ENCODE measurements around the gene PHEX.
A peak's percentile ranks its signal among the peaks of the same experiment; 100 is the strongest.

The PHEX gene

DNA sequence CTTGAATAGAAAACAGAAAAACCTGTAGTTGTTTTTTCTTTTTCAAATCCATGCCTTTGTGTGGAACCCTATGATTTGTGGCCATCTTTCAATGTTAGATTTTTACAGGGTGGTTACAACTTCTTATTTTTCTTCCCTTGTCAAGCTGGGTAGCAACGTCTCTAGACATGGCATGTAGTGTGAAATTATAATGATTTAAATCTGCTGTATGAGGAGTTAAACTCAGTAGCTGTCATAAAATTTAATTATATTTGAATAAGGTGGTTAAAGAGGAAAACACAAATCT, 162.5 kb downstream of the PHEX start:
- no peak for ATAC-seq
- no peak for TF ChIP-seq TCF4 (CRISPR knock-in tag; IDR thresholded peaks at IDR 0.05; ENCODE audit: borderline replicate concordance)
- TF ChIP-seq ZNF8 (CRISPR knock-in tag; IDR thresholded peaks at IDR 0.05), result no peak
- TF ChIP-seq ARNTL (CRISPR knock-in tag; IDR thresholded peaks at IDR 0.05; ENCODE audit: borderline replicate concordance, low read depth), result no peak
- no peak for TF ChIP-seq ZC3H10 (CRISPR knock-in tag; IDR thresholded peaks at IDR 0.05)
- no peak for TF ChIP-seq RARB (CRISPR knock-in tag; IDR thresholded peaks at IDR 0.05)
- no peak for TF ChIP-seq SNAI2 (CRISPR knock-in tag; IDR thresholded peaks at IDR 0.05)
- no peak for TF ChIP-seq ESRRG (CRISPR knock-in tag; IDR thresholded peaks at IDR 0.05)
- TF ChIP-seq, protein P1, sequence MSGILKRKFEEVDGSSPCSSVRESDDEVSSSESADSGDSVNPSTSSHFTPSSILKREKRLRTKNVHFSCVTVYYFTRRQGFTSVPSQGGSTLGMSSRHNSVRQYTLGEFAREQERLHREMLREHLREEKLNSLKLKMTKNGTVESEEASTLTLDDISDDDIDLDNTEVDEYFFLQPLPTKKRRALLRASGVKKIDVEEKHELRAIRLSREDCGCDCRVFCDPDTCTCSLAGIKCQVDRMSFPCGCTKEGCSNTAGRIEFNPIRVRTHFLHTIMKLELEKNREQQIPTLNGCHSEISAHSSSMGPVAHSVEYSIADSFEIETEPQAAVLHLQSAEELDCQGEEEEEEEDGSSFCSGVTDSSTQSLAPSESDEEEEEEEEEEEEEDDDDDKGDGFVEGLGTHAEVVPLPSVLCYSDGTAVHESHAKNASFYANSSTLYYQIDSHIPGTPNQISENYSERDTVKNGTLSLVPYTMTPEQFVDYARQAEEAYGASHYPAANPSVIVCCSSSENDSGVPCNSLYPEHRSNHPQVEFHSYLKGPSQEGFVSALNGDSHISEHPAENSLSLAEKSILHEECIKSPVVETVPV (CRISPR knock-in tag; IDR thresholded peaks at IDR 0.05), result no peak
- TF ChIP-seq PPARA (CRISPR knock-in tag; IDR thresholded peaks at IDR 0.05; ENCODE audit: borderline replicate concordance), result no peak
- no peak for TF ChIP-seq ISL1 (CRISPR knock-in tag; IDR thresholded peaks at IDR 0.05)
- no peak for TF ChIP-seq GLIS3 (CRISPR knock-in tag; IDR thresholded peaks at IDR 0.05)
- TF ChIP-seq, protein P2, sequence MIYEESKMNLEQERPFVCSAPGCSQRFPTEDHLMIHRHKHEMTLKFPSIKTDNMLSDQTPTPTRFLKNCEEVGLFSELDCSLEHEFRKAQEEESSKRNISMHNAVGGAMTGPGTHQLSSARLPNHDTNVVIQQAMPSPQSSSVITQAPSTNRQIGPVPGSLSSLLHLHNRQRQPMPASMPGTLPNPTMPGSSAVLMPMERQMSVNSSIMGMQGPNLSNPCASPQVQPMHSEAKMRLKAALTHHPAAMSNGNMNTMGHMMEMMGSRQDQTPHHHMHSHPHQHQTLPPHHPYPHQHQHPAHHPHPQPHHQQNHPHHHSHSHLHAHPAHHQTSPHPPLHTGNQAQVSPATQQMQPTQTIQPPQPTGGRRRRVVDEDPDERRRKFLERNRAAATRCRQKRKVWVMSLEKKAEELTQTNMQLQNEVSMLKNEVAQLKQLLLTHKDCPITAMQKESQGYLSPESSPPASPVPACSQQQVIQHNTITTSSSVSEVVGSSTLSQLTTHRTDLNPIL (CRISPR knock-in tag; IDR thresholded peaks at IDR 0.05; ENCODE audit: low read depth), result no peak
- no peak for TF ChIP-seq CSDC2 (CRISPR knock-in tag; IDR thresholded peaks at IDR 0.05)
- no peak for TF ChIP-seq TOX (CRISPR knock-in tag; IDR thresholded peaks at IDR 0.05; ENCODE audit: borderline replicate concordance)
- no peak for TF ChIP-seq ZNF70 (CRISPR knock-in tag; IDR thresholded peaks at IDR 0.05)
- TF ChIP-seq ZFP30 (CRISPR knock-in tag; IDR thresholded peaks at IDR 0.05), result no peak
- no peak for TF ChIP-seq BACH2 (CRISPR knock-in tag; IDR thresholded peaks at IDR 0.05; ENCODE audit: borderline replicate concordance)
- TF ChIP-seq, protein P3, sequence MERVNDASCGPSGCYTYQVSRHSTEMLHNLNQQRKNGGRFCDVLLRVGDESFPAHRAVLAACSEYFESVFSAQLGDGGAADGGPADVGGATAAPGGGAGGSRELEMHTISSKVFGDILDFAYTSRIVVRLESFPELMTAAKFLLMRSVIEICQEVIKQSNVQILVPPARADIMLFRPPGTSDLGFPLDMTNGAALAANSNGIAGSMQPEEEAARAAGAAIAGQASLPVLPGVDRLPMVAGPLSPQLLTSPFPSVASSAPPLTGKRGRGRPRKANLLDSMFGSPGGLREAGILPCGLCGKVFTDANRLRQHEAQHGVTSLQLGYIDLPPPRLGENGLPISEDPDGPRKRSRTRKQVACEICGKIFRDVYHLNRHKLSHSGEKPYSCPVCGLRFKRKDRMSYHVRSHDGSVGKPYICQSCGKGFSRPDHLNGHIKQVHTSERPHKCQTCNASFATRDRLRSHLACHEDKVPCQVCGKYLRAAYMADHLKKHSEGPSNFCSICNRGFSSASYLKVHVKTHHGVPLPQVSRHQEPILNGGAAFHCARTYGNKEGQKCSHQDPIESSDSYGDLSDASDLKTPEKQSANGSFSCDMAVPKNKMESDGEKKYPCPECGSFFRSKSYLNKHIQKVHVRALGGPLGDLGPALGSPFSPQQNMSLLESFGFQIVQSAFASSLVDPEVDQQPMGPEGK (CRISPR knock-in tag; IDR thresholded peaks at IDR 0.05; ENCODE audit: borderline replicate concordance), result no peak
- TF ChIP-seq, protein P4, sequence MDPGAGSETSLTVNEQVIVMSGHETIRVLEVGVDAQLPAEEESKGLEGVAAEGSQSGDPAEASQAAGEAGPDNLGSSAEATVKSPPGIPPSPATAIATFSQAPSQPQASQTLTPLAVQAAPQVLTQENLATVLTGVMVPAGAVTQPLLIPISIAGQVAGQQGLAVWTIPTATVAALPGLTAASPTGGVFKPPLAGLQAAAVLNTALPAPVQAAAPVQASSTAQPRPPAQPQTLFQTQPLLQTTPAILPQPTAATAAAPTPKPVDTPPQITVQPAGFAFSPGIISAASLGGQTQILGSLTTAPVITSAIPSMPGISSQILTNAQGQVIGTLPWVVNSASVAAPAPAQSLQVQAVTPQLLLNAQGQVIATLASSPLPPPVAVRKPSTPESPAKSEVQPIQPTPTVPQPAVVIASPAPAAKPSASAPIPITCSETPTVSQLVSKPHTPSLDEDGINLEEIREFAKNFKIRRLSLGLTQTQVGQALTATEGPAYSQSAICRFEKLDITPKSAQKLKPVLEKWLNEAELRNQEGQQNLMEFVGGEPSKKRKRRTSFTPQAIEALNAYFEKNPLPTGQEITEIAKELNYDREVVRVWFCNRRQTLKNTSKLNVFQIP (CRISPR knock-in tag; IDR thresholded peaks at IDR 0.05; ENCODE audit: borderline replicate concordance, low read depth), result no peak
- TF ChIP-seq ZFP3 (CRISPR knock-in tag; IDR thresholded peaks at IDR 0.05), result no peak

DNA sequence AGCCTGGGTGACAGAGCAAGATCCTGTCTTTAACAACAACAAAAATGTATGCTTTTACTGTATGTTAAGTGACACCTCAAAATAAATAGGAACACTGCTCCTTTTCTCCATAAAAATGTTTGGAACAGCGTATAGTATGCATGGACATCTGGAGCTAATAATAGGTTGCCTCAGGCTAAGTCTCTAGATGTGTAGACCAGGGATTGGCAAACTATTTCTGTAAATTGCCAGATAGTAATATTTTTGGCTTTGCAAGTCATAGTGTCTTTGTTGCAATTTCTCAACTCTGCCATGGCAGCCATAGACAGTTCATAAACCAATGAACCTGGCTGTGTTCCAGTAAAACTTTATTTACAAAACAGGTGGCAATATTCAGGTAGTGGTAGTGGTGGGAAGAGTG, 164.0 kb downstream of the PHEX start:
- TF ChIP-seq TCF4 (CRISPR knock-in tag; IDR thresholded peaks at IDR 0.05; ENCODE audit: borderline replicate concordance), result 0 out of 2 replicates have a peak, but pooled peaks have one; percentile 13
- TF ChIP-seq ARNTL (CRISPR knock-in tag; IDR thresholded peaks at IDR 0.05; ENCODE audit: borderline replicate concordance, low read depth), result no peak
- peak; percentile 46 for ATAC-seq

DNA sequence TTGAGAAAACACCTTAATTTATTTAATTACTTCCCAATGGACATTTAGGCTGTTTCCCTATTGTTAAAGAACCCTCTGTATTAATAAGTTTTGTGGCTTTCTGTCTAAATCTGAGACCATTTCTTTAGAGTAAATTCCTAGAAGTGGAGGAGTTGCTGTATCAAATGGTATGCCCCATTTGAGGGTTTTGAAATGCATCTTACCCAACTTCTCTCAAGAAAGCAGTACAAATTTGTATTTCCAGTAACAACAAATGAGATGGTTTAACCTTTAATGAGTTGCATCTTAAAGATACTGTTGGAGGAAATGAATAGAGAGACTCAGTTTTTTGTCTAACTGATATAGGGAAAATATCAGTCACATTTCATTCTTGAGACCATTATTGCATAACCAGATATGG, 170.1 kb downstream of the PHEX start:
- ATAC-seq, result no peak
- TF ChIP-seq RARB (CRISPR knock-in tag; IDR thresholded peaks at IDR 0.05) (no peak), TOX (CRISPR knock-in tag; IDR thresholded peaks at IDR 0.05; ENCODE audit: borderline replicate concordance) (no peak), ZFP3 (CRISPR knock-in tag; IDR thresholded peaks at IDR 0.05) (no peak), ZNF8 (CRISPR knock-in tag; IDR thresholded peaks at IDR 0.05) (no peak), OSR1 (CRISPR knock-in tag; IDR thresholded peaks at IDR 0.05) (no peak), TCF4 (CRISPR knock-in tag; IDR thresholded peaks at IDR 0.05; ENCODE audit: borderline replicate concordance) (no peak), GLIS3 (CRISPR knock-in tag; IDR thresholded peaks at IDR 0.05) (no peak), ZC3H10 (CRISPR knock-in tag; IDR thresholded peaks at IDR 0.05) (no peak), ISL1 (CRISPR knock-in tag; IDR thresholded peaks at IDR 0.05) (no peak), SNAI2 (CRISPR knock-in tag; IDR thresholded peaks at IDR 0.05) (no peak), ZFP30 (CRISPR knock-in tag; IDR thresholded peaks at IDR 0.05) (no peak), CSDC2 (CRISPR knock-in tag; IDR thresholded peaks at IDR 0.05) (no peak), ZNF565 (CRISPR knock-in tag; conservative IDR thresholded peaks at IDR 0.05; ENCODE audit: low read depth) (no peak), PPARA (CRISPR knock-in tag; IDR thresholded peaks at IDR 0.05; ENCODE audit: borderline replicate concordance) (no peak), ZNF70 (CRISPR knock-in tag; IDR thresholded peaks at IDR 0.05) (no peak)
- TF ChIP-seq, protein P2 (CRISPR knock-in tag; IDR thresholded peaks at IDR 0.05; ENCODE audit: low read depth), result no peak
- TF ChIP-seq, protein P5, sequence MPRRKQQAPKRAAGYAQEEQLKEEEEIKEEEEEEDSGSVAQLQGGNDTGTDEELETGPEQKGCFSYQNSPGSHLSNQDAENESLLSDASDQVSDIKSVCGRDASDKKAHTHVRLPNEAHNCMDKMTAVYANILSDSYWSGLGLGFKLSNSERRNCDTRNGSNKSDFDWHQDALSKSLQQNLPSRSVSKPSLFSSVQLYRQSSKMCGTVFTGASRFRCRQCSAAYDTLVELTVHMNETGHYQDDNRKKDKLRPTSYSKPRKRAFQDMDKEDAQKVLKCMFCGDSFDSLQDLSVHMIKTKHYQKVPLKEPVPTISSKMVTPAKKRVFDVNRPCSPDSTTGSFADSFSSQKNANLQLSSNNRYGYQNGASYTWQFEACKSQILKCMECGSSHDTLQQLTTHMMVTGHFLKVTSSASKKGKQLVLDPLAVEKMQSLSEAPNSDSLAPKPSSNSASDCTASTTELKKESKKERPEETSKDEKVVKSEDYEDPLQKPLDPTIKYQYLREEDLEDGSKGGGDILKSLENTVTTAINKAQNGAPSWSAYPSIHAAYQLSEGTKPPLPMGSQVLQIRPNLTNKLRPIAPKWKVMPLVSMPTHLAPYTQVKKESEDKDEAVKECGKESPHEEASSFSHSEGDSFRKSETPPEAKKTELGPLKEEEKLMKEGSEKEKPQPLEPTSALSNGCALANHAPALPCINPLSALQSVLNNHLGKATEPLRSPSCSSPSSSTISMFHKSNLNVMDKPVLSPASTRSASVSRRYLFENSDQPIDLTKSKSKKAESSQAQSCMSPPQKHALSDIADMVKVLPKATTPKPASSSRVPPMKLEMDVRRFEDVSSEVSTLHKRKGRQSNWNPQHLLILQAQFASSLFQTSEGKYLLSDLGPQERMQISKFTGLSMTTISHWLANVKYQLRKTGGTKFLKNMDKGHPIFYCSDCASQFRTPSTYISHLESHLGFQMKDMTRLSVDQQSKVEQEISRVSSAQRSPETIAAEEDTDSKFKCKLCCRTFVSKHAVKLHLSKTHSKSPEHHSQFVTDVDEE (CRISPR knock-in tag; IDR thresholded peaks at IDR 0.05), result no peak
- TF ChIP-seq, protein P4 (CRISPR knock-in tag; IDR thresholded peaks at IDR 0.05; ENCODE audit: borderline replicate concordance, low read depth), result no peak
- TF ChIP-seq, protein P1 (CRISPR knock-in tag; IDR thresholded peaks at IDR 0.05), result no peak
